Mucosa of descending colon (tissue), 3 donors: ENCODE results near the gene IL21R. TPM values are rescaled to one million over a fixed set of nuclear protein-coding genes. Genes with fewer than 3 reads are reported as not detected.
"Not testable (repeated sequence)": the region's sequence is repeated elsewhere in the genome, so short reads cannot be mapped to it uniquely, and the experiment has no call there.

Experiments
- ATAC-seq: fragments of 200-7000 bp; cut with Tn5 transposase; one replicate; pipeline ENCODE4 v1.9.1; 2020; ENCODE audit warnings: mild to moderate bottlenecking, moderate library complexity
- DNase-seq, 3 donors: peaks; one replicate each; pipeline ENCODE4 v3.0.0-alpha.2; 2020
- H3K36me3 ChIP-seq: fragments of 200-600 bp; one replicate; pipeline ENCODE4 v1.8.0; 2021; ENCODE audit warnings: low read depth, mild to moderate bottlenecking
- H3K4me1 ChIP-seq: fragments of 200-600 bp; one replicate; pipeline ENCODE4 v1.8.0; 2021; ENCODE audit warnings: low read depth, mild to moderate bottlenecking
- H3K4me3 ChIP-seq: fragments of 200-600 bp; one replicate; pipeline ENCODE4 v1.8.0; 2021; ENCODE audit warnings: mild to moderate bottlenecking
- H3K9me3 ChIP-seq: fragments of 200-600 bp; one replicate; pipeline ENCODE4 v1.8.0; 2021; ENCODE audit warnings: mild to moderate bottlenecking
- CTCF ChIP-seq: fragments of 200-600 bp; IDR thresholded peaks from one replicate; pipeline ENCODE4 v1.8.0; 2022; ENCODE audit warnings: antibody characterized with exemption, mild to moderate bottlenecking
- intact Hi-C, 2 donors: fragments of 100-400 bp; cut with DNase I in 1 of 2; cut with micrococcal nuclease in 1 of 2; formaldehyde crosslinking; loops; one replicate each; pipeline versions ENCODE4 v1.11.0 to v1.11.1; 2022; cut with DNase I, micrococcal nuclease
- total RNA-seq, 3 donors: library from RNA; stranded (reverse); fragmentation: NEBNext Ultra II Directional in 2 of 3; extraction: Animal tissue kit (Norgen Biotek cat#: 25700) in 2 of 3; gene quantifications; one replicate each; pipeline versions ENCODE4 v1.2.1 to v1.2.4, GENCODE V29; 2021 to 2023
- donor health status: DM: no; HTN: no; CAD: no; lungs with moderate emphysema.
- donor health status: DM: no; HTN: no; CAD: no.
- donor health status: DM: no; HTN: yes; CAD: no.

IL21R gene
- total RNA-seq, 3 donors from 2014 or later, result 0.47 to 1.4 (median 1.0) TPM

GRCh38 chr16:27387724-27388123 is 14.2 kb upstream of the IL21R start:
- ATAC-seq (no peak), DNase-seq (no peak)
- H3K4me3 ChIP-seq, result no peak overlapping the region
- H3K9me3 ChIP-seq, result no peaks in the 10 kb centered on the region
- no peaks in the 10 kb centered on the region for H3K4me1 ChIP-seq
- H3K36me3 ChIP-seq, result no peaks in the 10 kb centered on the region
- intact Hi-C loops, result no loop called here
- TF ChIP-seq CTCF, result no peak

- H3K4me1 ChIP-seq, result no peaks in the 10 kb centered on the region
- ATAC-seq (peak; percentile 32), DNase-seq (no peak)
- H3K9me3 ChIP-seq, result no peaks in the 10 kb centered on the region
- no peak overlapping the region for H3K4me3 ChIP-seq
- no peaks in the 10 kb centered on the region for H3K36me3 ChIP-seq
- intact Hi-C loops, result no loop called here
- no peak for TF ChIP-seq CTCF
These were observed 12.6 kb upstream of the IL21R start for GRCh38 chr16:27389272-27389961.

GRCh38 chr16:27390151-27390550 is 11.8 kb upstream of the IL21R start:
- no peak for TF ChIP-seq CTCF
- H3K4me1 ChIP-seq, result no peaks in the 10 kb centered on the region
- DNase-seq, result no peak
- H3K36me3 ChIP-seq, result no peaks in the 10 kb centered on the region
- no peak overlapping the region for H3K4me3 ChIP-seq
- intact Hi-C loops, result no loop called here
- no peak for ATAC-seq
- no peaks in the 10 kb centered on the region for H3K9me3 ChIP-seq

GRCh38 chr16:27392671-27393070 is 9.3 kb upstream of the IL21R start:
- Histone ChIP-seq H3K4me3 (no peak overlapping the region), H3K4me1 (no peaks in the 10 kb centered on the region), H3K9me3 (no peaks in the 10 kb centered on the region), H3K36me3 (no peaks in the 10 kb centered on the region)
- DNase-seq (no peak), ATAC-seq (no peak)
- no peak for TF ChIP-seq CTCF
- intact Hi-C loops, result no loop called here

GRCh38 chr16:27394516-27394915 is 7.5 kb upstream of the IL21R start:
- ATAC-seq (no peak), DNase-seq (no peak)
- intact Hi-C loops, result no loop called here
- no peak for TF ChIP-seq CTCF
- Histone ChIP-seq H3K4me3 (no peak overlapping the region), H3K4me1 (no peaks in the 10 kb centered on the region), H3K36me3 (no peaks in the 10 kb centered on the region), H3K9me3 (no peaks in the 10 kb centered on the region)

GRCh38 chr16:27398341-27398893 is 3.6 kb upstream of the IL21R start:
- H3K4me1 ChIP-seq, H3K9me3 ChIP-seq, H3K36me3 ChIP-seq, intact Hi-C loops, DNase-seq, H3K4me3 ChIP-seq, ATAC-seq: not testable (repeated sequence)
